Activated naive CD4-positive, alpha-beta T cell treated with Interleukin-2 at 50 U/mL for 16 hours (primary cell): Measurements from ENCODE around the gene SPEF1.
A peak's percentile ranks its signal among the peaks of the same experiment; 100 is the strongest.

Experiments used
- DNase-seq: peaks from one replicate; pipeline ENCODE4 v3.0.0-alpha.2; 2020

SPEF1 gene

GRCh38 chr20:3744806-3745685, 36.2 kb downstream of the SPEF1 start:
- peak; percentile 75 for DNase-seq

GRCh38 chr20:3744037-3744436, 37.2 kb downstream of the SPEF1 start:
- no peak for DNase-seq

- no peak for DNase-seq
These were observed 38.0 kb downstream of the SPEF1 start for GRCh38 chr20:3743251-3743650.

GRCh38 chr20:3741836-3742458, 39.3 kb downstream of the SPEF1 start:
- no peak for DNase-seq

- DNase-seq = no peak
These were observed 40.5 kb downstream of the SPEF1 start for GRCh38 chr20:3740615-3741301.

- no peak for DNase-seq
These were observed 41.3 kb downstream of the SPEF1 start for GRCh38 chr20:3739926-3740451.

- DNase-seq = no peak
These were observed 42.0 kb downstream of the SPEF1 start for GRCh38 chr20:3739054-3739925.

GRCh38 chr20:3738111-3739053, 42.9 kb downstream of the SPEF1 start:
- DNase-seq = no peak

- no peak for DNase-seq
These were observed 45.5 kb downstream of the SPEF1 start for GRCh38 chr20:3735768-3736167.

GRCh38 chr20:3734111-3734843, 47.0 kb downstream of the SPEF1 start:
- no peak for DNase-seq

- DNase-seq = no peak
These were observed 47.9 kb downstream of the SPEF1 start for GRCh38 chr20:3733119-3733995.

GRCh38 chr20:3732327-3733118, 48.7 kb downstream of the SPEF1 start, which contains the start of gene HSPA12B:
Gene HSPA12B, plus strand, starts transcription at chr20:3732685. Its CDS starts 5,990 bp downstream, at chr20:3738675.
- DNase-seq = no peak

- no peak for DNase-seq
These were observed 49.3 kb downstream of the SPEF1 start for GRCh38 chr20:3731944-3732326.

GRCh38 chr20:3730803-3731672, 50.2 kb downstream of the SPEF1 start:
- no peak for DNase-seq

- no peak for DNase-seq
These were observed 51.3 kb downstream of the SPEF1 start for GRCh38 chr20:3729811-3730540.

GRCh38 chr20:3729378-3729777, 51.9 kb downstream of the SPEF1 start:
- no peak for DNase-seq

GRCh38 chr20:3728876-3729275, 52.4 kb downstream of the SPEF1 start:
- DNase-seq = no peak
